AG09309 (cell line): ENCODE data around the gene CMTM4.
"Not testable (repeated sequence)": the region's sequence is repeated elsewhere in the genome, so short reads cannot be mapped to it uniquely, and the experiment has no call there.

ENCODE experiments used
- DNase-seq: peaks from one replicate; pipeline ENCODE4 v3.0.0-alpha.2; 2010; ENCODE audit warnings: low read depth
- H3K4me3 ChIP-seq: 2 replicates; pipeline ENCODE4 v1.5.1; 2011; ENCODE audit warnings: mild to moderate bottlenecking, low read depth, low read length, moderate library complexity; ENCODE audit not compliant: control insufficient read depth
- CTCF ChIP-seq: IDR thresholded peaks from 2 replicates; pipeline ENCODE4 v1.5.1; 2011; ENCODE audit warnings: mild to moderate bottlenecking, low read depth, low read length, inconsistent platforms; ENCODE audit not compliant: insufficient read depth, control insufficient read depth; ENCODE audit errors: missing control alignments

CMTM4 gene

GRCh38 chr16:66603537-66604375 lies 92.8 kb downstream of the CMTM4 start:
- TF ChIP-seq CTCF = no peak
- DNase-seq = no peak
- peak overlapping the region; percentile 49 for H3K4me3 ChIP-seq

- H3K4me3 ChIP-seq = no peak overlapping the region
- TF ChIP-seq CTCF = no peak
- no peak for DNase-seq
These were observed 95.1 kb downstream of the CMTM4 start for GRCh38 chr16:66601471-66601870.

GRCh38 chr16:66600477-66600876 lies 96.1 kb downstream of the CMTM4 start:
- H3K4me3 ChIP-seq = no peak overlapping the region
- DNase-seq = no peak
- no peak for TF ChIP-seq CTCF

GRCh38 chr16:66599726-66600125 lies 96.8 kb downstream of the CMTM4 start:
- DNase-seq = no peak
- no peak for TF ChIP-seq CTCF
- no peak overlapping the region for H3K4me3 ChIP-seq

- no peak for TF ChIP-seq CTCF
- no peak overlapping the region for H3K4me3 ChIP-seq
- DNase-seq = no peak
These were observed 98.4 kb downstream of the CMTM4 start for GRCh38 chr16:66598111-66598510.

- no peak for DNase-seq
- TF ChIP-seq CTCF = no peak
- no peak overlapping the region for H3K4me3 ChIP-seq
These were observed 99.3 kb downstream of the CMTM4 start for GRCh38 chr16:66596986-66597848.

GRCh38 chr16:66596559-66596958 lies 100.0 kb downstream of the CMTM4 start:
- not testable (repeated sequence) for DNase-seq, H3K4me3 ChIP-seq
